ENCODE results near the gene ATXN7L1. TPM values are rescaled to one million over a fixed set of nuclear protein-coding genes. Genes with fewer than 3 reads are reported as not detected.

ATXN7L1 gene
- total and polyA plus RNA-seq, 2 of the 8 experiments (the other 6 are each of a cell fraction or from before 2014, with no cell fraction given), result 14.3 to 34.0 TPM

DNA sequence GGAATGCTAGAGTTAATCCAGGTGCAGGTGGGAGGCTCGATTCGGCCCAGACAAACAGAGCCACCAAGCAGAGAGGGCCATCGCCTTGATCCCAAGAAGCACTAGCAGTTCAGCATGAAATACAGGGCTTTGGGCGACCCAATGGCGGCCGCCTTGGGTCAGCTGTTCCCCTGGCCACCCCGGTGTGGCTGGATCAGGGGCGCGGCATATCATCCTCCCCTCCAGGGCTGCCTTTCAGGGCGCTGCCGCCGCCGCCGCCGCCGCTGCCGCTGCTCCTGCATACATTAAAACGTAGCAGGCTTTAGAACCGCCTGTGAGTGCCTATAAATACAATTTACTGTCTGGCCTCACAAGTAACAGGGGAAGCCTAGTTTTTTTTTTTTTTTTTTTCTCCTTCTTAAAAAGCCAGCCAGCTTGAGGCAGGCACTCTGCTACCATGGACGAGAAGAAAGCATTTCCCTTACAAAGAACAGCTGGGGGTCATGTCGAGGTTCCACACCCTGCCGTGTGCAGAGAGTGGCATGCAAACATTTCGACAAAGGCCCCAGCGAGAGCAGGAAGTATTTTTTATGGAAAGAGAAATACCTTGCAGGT, 237.4 kb downstream of the ATXN7L1 start (continued):
- TF ChIP-seq TEAD4 (IDR thresholded peaks at IDR 0.05; ENCODE audit: low read depth, low read length), result peak; percentile 71

All from H1 (cell line).